ENCODE data around the gene MSI1. TPM values are rescaled to one million over a fixed set of nuclear protein-coding genes. Genes with fewer than 3 reads are reported as not detected.

The MSI1 gene
- polyA plus RNA-seq, 2 of the 4 experiments (the other 2 are of a cell fraction) = 0.72 to 1.9 TPM

GRCh38 chr12:120347766-120348165 is 21.2 kb downstream of the MSI1 start:
- Histone ChIP-seq H3K4me1 (peaks cover 25% of the 10 kb centered on the region), H3K27ac (no peak overlapping the region), H3K4me2 (no peak overlapping the region), H3K4me3 (no peak overlapping the region), H3K9me3 (no peaks in the 10 kb centered on the region)
- no peak for FAIRE-seq
- CTCF ChIA-PET = interaction anchor here (0.9 to 1.7 kb wide), 5 partner anchors 9 to 90 kb away, joined by 3 to 4 read pairs (median 4); partner anchors contain the start of gene COX6A1
- WGBS (ENCODE audit: missing lambda C conversion rate) = 88% methylated on average over 11 of the region's 11 CpGs
- ATAC-seq = no peak
- POLR2A ChIA-PET = no interaction called here
- TF ChIP-seq USF2 (IDR thresholded peaks at IDR 0.05) (no peak), RARB (CRISPR knock-in tag; IDR thresholded peaks at IDR 0.05) (no peak), HMGXB4 (CRISPR knock-in tag; IDR thresholded peaks at IDR 0.05; ENCODE audit: borderline replicate concordance) (no peak), TP53 (CRISPR knock-in tag; IDR thresholded peaks at IDR 0.05) (no peak), REST (IDR thresholded peaks at IDR 0.05) (no peak), HES2 (IDR thresholded peaks at IDR 0.05) (no peak), NFE2L2 (conservative IDR thresholded peaks at IDR 0.05; ENCODE audit: low read length) (no peak), HEYL (CRISPR knock-in tag; IDR thresholded peaks at IDR 0.05) (no peak), POLR2A (IDR thresholded peaks at IDR 0.05; ENCODE audit: low read length) (no peak), MYC (IDR thresholded peaks at IDR 0.05; ENCODE audit: borderline replicate concordance, low read length) (no peak), MAZ (IDR thresholded peaks at IDR 0.05; ENCODE audit: borderline replicate concordance, low read depth, low read length) (no peak), ATOH8 (CRISPR knock-in tag; IDR thresholded peaks at IDR 0.05; ENCODE audit: low read depth) (no peak), JUNB (IDR thresholded peaks at IDR 0.05) (no peak), RFX5 (IDR thresholded peaks at IDR 0.05) (no peak), KDM5A (IDR thresholded peaks at IDR 0.05) (no peak)
- no peak for DNase-seq (ENCODE audit: low read depth in 1 of 2, low spot score in 1 of 2)

GRCh38 chr12:120346681-120347080 is 22.3 kb downstream of the MSI1 start:
- DNase-seq (ENCODE audit: low read depth in 1 of 2, low spot score in 1 of 2) (peak in 1 of 2 experiments; percentile 39), FAIRE-seq (no peak), ATAC-seq (peak; percentile 52 to 79; a peak in 4 of 6 replicates)
- WGBS (ENCODE audit: missing lambda C conversion rate) = 80% methylated on average over 7 of the region's 7 CpGs
- H3K4me3 ChIP-seq = no peak overlapping the region
- H3K4me1 ChIP-seq = peaks cover 17% of the 10 kb centered on the region
- no peak overlapping the region for H3K4me2 ChIP-seq
- no peaks in the 10 kb centered on the region for H3K9me3 ChIP-seq
- CTCF ChIA-PET = interaction anchor here (1.0 to 1.7 kb wide), 5 partner anchors 16 to 91 kb away, joined by 3 to 4 read pairs (median 4); partner anchors contain the start of gene COX6A1
- H3K27ac ChIP-seq = no peak overlapping the region
- POLR2A ChIA-PET = no interaction called here
- no peak for TF ChIP-seq PBX3 (IDR thresholded peaks at IDR 0.05)
- no peak for TF ChIP-seq REST (IDR thresholded peaks at IDR 0.05)
- no peak for TF ChIP-seq ZC3H11A (IDR thresholded peaks at IDR 0.05)
- no peak for TF ChIP-seq BCL3 (IDR thresholded peaks at IDR 0.05)
- TF ChIP-seq FOSL2 (IDR thresholded peaks at IDR 0.05) = no peak
- TF ChIP-seq FOSL2 (CRISPR knock-in tag; IDR thresholded peaks at IDR 0.05) = no peak
- TF ChIP-seq NPAS2 (CRISPR knock-in tag; IDR thresholded peaks at IDR 0.05; ENCODE audit: borderline replicate concordance) = no peak
- no peak for TF ChIP-seq KDM1A (IDR thresholded peaks at IDR 0.05; ENCODE audit: low read depth)
- no peak for TF ChIP-seq RNF2 (IDR thresholded peaks at IDR 0.05; ENCODE audit: borderline replicate concordance, low read depth)
- TF ChIP-seq GATA3 (IDR thresholded peaks at IDR 0.05; ENCODE audit: borderline replicate concordance) = no peak

Measured in A549 (cell line).